SK-N-MC (cell line): ENCODE data around the gene ADIRF.
"Not testable (repeated sequence)": the region's sequence is repeated elsewhere in the genome, so short reads cannot be mapped to it uniquely, and the experiment has no call there.

ENCODE experiments used
- DNase-seq: peaks from one replicate; pipeline ENCODE4 v3.0.0-alpha.2; 2011; ENCODE audit warnings: low read depth, low spot score
- H3K27ac ChIP-seq: fragments of 200-600 bp; sonication (generic); 2 replicates; pipeline ENCODE4 v1.5.1; 2016; ENCODE audit warnings: mixed run types
- H3K36me3 ChIP-seq: fragments of 200-600 bp; sonication (generic); 2 replicates; pipeline ENCODE4 v1.6.1; 2017; ENCODE audit warnings: antibody characterized with exemption, low read length, mixed read lengths; ENCODE audit not compliant: insufficient read depth
- H3K4me3 ChIP-seq: fragments of 200-600 bp; sonication (generic); 2 replicates; pipeline ENCODE4 v1.5.1; 2016
- H3K9ac ChIP-seq: fragments of 200-600 bp; sonication (generic); 2 replicates; pipeline ENCODE4 v1.8.0; 2017; ENCODE audit warnings: mixed run types, mixed read lengths; ENCODE audit not compliant: insufficient read length
- H3K9me3 ChIP-seq: fragments of 200-600 bp; sonication (generic); 2 replicates; pipeline ENCODE4 v1.6.1; 2017; ENCODE audit warnings: low read depth, mild to moderate bottlenecking, antibody characterized with exemption, low read length, moderate library complexity, mixed read lengths
- EZH2 ChIP-seq: fragments of 200-600 bp; sonication (generic); IDR thresholded peaks from one replicate; pipeline ENCODE4 v1.6.1; 2017; ENCODE audit warnings: antibody characterized with exemption
- FOXP2 ChIP-seq: optimal IDR thresholded peaks from 2 replicates; pipeline ENCODE3; 2011; ENCODE audit warnings: mild to moderate bottlenecking, moderate library complexity; ENCODE audit not compliant: insufficient read depth; ENCODE audit errors: extremely low read length, control extremely low read depth
- POLR2AphosphoS5 ChIP-seq: IDR thresholded peaks from 2 replicates; pipeline ENCODE4 v1.6.1; 2012; ENCODE audit warnings: mild to moderate bottlenecking, low read depth, low read length, borderline replicate concordance

Gene ADIRF

GRCh38 chr10:86944471-86944870 is 23.8 kb upstream of the ADIRF start:
- no peak for DNase-seq
- no peak overlapping the region for H3K27ac ChIP-seq
- no peak overlapping the region for H3K4me3 ChIP-seq
- no peaks in the 10 kb centered on the region for H3K36me3 ChIP-seq
- no peaks in the 10 kb centered on the region for H3K9me3 ChIP-seq
- no peak overlapping the region for H3K9ac ChIP-seq
- TF ChIP-seq EZH2: no peak
- no peak for TF ChIP-seq FOXP2
- no peak for TF ChIP-seq POLR2AphosphoS5

- no peak for DNase-seq
- Histone ChIP-seq H3K9me3 (no peaks in the 10 kb centered on the region), H3K4me3 (no peak overlapping the region), H3K27ac (no peak overlapping the region), H3K36me3 (no peaks in the 10 kb centered on the region), H3K9ac (no peak overlapping the region)
- TF ChIP-seq POLR2AphosphoS5 (no peak), EZH2 (no peak), FOXP2 (no peak)
These were observed 23.4 kb upstream of the ADIRF start for GRCh38 chr10:86944907-86945306.

GRCh38 chr10:86945361-86946212 is 22.7 kb upstream of the ADIRF start:
- Histone ChIP-seq H3K4me3 (no peak overlapping the region), H3K9ac (no peak overlapping the region), H3K9me3 (no peaks in the 10 kb centered on the region), H3K27ac (no peak overlapping the region), H3K36me3 (no peaks in the 10 kb centered on the region)
- no peak for DNase-seq
- no peak for TF ChIP-seq POLR2AphosphoS5
- no peak for TF ChIP-seq FOXP2
- no peak for TF ChIP-seq EZH2

- Histone ChIP-seq H3K4me3 (no peak overlapping the region), H3K9me3 (no peaks in the 10 kb centered on the region), H3K36me3 (no peaks in the 10 kb centered on the region), H3K27ac (no peak overlapping the region), H3K9ac (no peak overlapping the region)
- TF ChIP-seq POLR2AphosphoS5: no peak
- no peak for TF ChIP-seq FOXP2
- TF ChIP-seq EZH2: no peak
- DNase-seq: no peak
These were observed 21.8 kb upstream of the ADIRF start for GRCh38 chr10:86946213-86947155.

GRCh38 chr10:86947806-86948205 is 20.5 kb upstream of the ADIRF start:
- H3K36me3 ChIP-seq, H3K27ac ChIP-seq, H3K9me3 ChIP-seq, DNase-seq, H3K9ac ChIP-seq, H3K4me3 ChIP-seq: not testable (repeated sequence)

- TF ChIP-seq FOXP2: no peak
- TF ChIP-seq POLR2AphosphoS5: no peak
- no peak for TF ChIP-seq EZH2
- Histone ChIP-seq H3K4me3 (no peak overlapping the region), H3K9ac (no peak overlapping the region), H3K36me3 (no peaks in the 10 kb centered on the region), H3K27ac (no peak overlapping the region), H3K9me3 (no peaks in the 10 kb centered on the region)
- DNase-seq: no peak
These were observed 17.9 kb upstream of the ADIRF start for GRCh38 chr10:86950349-86950748.

- no peak overlapping the region for H3K4me3 ChIP-seq
- no peak overlapping the region for H3K27ac ChIP-seq
- H3K9ac ChIP-seq: no peak overlapping the region
- no peak for TF ChIP-seq FOXP2
- TF ChIP-seq POLR2AphosphoS5: no peak
- TF ChIP-seq EZH2: no peak
- no peaks in the 10 kb centered on the region for H3K9me3 ChIP-seq
- H3K36me3 ChIP-seq: no peaks in the 10 kb centered on the region
- no peak for DNase-seq
These were observed 17.0 kb upstream of the ADIRF start for GRCh38 chr10:86951184-86951761.

GRCh38 chr10:86952106-86952505 is 16.2 kb upstream of the ADIRF start:
- no peaks in the 10 kb centered on the region for H3K36me3 ChIP-seq
- H3K9me3 ChIP-seq: no peaks in the 10 kb centered on the region
- no peak overlapping the region for H3K9ac ChIP-seq
- DNase-seq: no peak
- H3K27ac ChIP-seq: no peak overlapping the region
- H3K4me3 ChIP-seq: no peak overlapping the region
- TF ChIP-seq POLR2AphosphoS5 (no peak), EZH2 (no peak), FOXP2 (no peak)

- H3K36me3 ChIP-seq, H3K27ac ChIP-seq, H3K9me3 ChIP-seq, DNase-seq, H3K9ac ChIP-seq, H3K4me3 ChIP-seq: not testable (repeated sequence)
These were observed 15.6 kb upstream of the ADIRF start for GRCh38 chr10:86952697-86953096.
